Hematopoietic multipotent progenitor cell treated with erythropoietin and hydrocortisone succinate and interleukin-3 and kit ligand, for 8 days (in vitro differentiated cells): ENCODE results near the gene EXOC1.
A peak's percentile ranks its signal among the peaks of the same experiment; 100 is the strongest.
"Not testable (repeated sequence)": the region's sequence is repeated elsewhere in the genome, so short reads cannot be mapped to it uniquely, and the experiment has no call there.

Source experiments
- DNase-seq: peaks from one replicate; pipeline ENCODE4 v3.0.0-alpha.2; 2015

Gene EXOC1

GRCh38 chr4:55853484-55854046, at the start of gene EXOC1:
Gene EXOC1 (plus strand): TSS chr4:55853648. CDS start chr4:55858324, 4,676 bp downstream.
- peak; percentile 98 for DNase-seq

GRCh38 chr4:55807556-55807955, 45.9 kb upstream of the EXOC1 start:
- no peak for DNase-seq

- DNase-seq, result peak; percentile 30
Measured at GRCh38 chr4:55808186-55808585, 45.3 kb upstream of the EXOC1 start.

GRCh38 chr4:55808632-55809031, 44.8 kb upstream of the EXOC1 start:
- DNase-seq, result no peak

DNA sequence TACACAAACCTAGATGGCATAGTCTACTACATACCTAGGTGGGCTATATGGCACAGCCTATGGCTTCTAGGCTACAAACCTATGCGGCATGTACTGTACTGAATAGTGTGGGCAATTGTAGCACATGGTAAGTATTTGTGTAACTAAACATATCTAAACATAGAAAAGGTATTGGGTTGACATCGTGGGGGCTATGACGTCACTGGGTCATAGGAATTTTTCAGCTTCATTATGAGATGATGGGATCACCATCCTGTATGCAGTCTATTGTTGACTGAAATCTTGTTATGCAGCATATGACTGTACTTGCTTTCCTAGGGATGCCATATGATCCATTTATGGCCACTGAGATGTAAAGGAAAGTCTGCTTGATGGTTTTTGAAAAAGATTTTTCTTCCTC, 35.8 kb upstream of the EXOC1 start:
- no peak for DNase-seq

GRCh38 chr4:55819634-55820033, 33.8 kb upstream of the EXOC1 start, which contains the start of gene EXOC1L:
Gene EXOC1L (plus strand): TSS chr4:55819790. CDS start chr4:55820027, 237 bp downstream.
- DNase-seq, result no peak

GRCh38 chr4:55820279-55820678, 33.2 kb upstream of the EXOC1 start:
- DNase-seq, result no peak

DNA sequence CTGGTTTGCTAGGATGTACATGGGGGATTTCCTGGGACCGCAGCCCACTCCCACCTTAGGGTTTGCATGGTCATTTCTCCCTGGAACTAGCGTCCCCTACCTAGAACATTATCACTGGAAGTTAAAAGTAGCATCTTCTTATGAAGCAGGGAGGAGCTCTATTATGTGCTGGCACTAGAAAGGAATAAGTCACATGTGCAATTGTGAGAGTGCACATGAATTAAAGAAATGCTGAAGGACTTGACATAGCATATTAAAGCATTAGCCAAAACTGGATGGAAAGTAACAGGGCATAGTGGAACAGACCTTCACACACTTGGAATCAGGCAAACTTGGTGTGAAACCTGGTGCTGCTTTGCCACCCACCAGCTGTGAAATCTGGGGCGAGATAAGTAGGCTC, 31.1 kb upstream of the EXOC1 start:
- DNase-seq, result no peak

- DNase-seq, result no peak
Measured at GRCh38 chr4:55824865-55825264, 28.6 kb upstream of the EXOC1 start.

DNA sequence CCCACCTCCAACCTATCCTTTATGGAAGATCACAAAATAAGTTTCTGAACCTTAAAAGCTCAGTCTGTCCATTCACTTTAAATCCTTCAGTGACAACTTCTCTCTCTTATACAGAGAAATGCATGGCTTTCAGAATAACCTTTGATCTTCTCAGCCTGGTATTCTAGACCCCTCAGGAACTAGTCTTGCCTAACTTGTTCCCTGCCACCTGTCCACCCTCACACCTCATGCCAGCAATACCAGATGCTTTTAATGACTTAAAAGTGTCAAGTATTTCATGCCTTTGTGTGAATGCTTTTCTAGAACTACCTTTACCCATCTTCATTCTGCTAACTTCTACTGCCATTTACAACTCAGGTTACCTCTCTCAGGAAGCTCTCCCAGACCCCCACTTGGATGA, 26.5 kb upstream of the EXOC1 start:
- no peak for DNase-seq

- DNase-seq, result no peak
Measured at GRCh38 chr4:55827582-55827981, 25.9 kb upstream of the EXOC1 start.

- DNase-seq, result no peak
Measured at GRCh38 chr4:55830048-55830447, 23.4 kb upstream of the EXOC1 start.

GRCh38 chr4:55830716-55831115, 22.7 kb upstream of the EXOC1 start:
- DNase-seq, result no peak

DNA sequence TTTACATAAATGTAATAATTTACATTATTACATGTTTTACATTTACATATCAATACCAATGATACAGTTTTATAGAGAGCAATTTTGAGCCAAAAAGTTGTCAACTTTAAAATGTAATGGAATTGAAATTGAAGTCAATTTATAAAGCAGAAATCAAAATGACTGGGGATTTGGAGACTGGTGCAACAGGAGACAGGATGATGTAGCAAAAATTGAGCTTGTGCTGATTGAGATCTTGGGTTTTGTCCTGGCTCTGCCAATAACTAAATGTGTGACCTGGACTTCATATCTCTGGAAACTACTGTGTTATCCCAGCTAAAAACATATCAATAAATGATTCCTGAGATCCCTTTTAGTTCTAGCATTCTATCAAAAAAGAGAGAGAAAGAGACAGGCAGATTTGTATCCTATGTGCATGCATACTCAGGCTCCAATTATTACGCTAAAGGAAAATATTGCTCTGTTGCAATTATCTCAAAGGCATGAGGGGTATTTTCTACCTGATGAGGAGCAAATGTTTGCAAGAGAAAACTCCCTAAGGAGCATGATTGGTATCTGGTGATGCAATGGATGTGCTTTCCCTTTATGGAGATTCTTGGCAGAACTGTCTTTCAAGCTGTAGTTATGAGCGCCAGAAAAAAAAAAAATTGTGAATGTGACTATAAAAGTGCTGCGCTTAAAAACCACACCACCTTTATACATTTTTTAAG, 19.2 kb upstream of the EXOC1 start:
- no peak for DNase-seq

GRCh38 chr4:55837903-55838302, 15.5 kb upstream of the EXOC1 start:
- DNase-seq, result no peak

GRCh38 chr4:55838356-55838755, 15.1 kb upstream of the EXOC1 start:
- DNase-seq, result no peak

DNA sequence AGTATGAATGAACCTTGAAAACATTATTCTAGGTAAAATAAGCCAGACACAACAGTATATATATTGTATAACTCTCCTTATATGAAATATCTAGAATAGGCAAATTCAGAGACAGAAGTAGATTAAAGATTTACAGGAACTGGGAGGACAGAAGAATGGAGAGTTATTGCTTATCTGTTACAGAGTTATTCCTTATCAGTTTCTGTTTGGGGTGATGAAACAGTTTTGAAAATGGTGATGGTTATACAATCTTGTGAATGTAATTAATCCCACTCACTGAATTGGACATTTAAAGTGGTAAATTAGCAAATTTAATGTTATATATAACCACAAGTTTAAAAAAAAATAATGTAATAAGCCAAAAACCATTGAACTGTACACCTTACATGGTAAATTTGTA, 14.5 kb upstream of the EXOC1 start:
- no peak for DNase-seq

- DNase-seq, result no peak
Measured at GRCh38 chr4:55840956-55841355, 12.5 kb upstream of the EXOC1 start.

DNA sequence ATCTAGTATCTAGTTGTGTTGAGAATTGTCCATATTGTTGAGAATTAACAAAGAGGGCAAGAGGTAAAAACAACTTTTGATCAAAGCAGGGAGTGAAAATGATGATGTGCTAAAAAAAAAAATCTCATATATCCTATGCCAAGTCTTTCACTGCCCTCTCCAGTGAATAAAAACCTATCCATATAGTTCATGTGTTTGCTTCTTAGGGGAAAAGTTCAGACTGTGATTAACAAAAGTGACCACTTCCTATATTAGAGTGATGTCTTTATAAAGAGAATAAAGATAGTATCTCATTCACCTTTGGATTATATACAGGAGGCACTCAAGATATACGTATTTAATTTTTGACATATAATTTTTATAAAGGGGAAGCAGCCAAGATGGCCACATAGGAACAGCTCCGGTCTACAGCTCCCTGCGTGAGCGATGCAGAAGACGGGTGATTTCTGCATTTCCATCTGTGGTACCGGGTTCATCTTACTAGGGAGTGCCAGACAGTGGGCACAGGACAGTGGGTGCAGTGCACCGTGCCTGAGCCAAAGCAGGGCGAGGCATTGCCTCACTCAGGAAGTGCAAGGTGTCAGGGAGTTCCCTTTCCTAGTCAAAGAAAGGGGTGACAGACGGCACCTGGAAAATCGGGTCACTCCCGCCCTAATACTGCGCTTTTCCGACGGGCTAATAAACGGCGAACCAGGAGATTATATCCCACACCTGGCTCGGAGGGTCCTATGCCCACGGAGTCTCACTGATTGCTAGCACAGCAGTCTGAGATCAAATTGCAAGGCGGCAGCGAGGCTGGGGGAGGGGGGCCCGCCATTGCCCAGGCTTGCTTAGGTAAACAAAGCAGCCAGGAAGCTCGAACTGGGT, 11.8 kb upstream of the EXOC1 start:
- DNase-seq, result not testable (repeated sequence)

DNA sequence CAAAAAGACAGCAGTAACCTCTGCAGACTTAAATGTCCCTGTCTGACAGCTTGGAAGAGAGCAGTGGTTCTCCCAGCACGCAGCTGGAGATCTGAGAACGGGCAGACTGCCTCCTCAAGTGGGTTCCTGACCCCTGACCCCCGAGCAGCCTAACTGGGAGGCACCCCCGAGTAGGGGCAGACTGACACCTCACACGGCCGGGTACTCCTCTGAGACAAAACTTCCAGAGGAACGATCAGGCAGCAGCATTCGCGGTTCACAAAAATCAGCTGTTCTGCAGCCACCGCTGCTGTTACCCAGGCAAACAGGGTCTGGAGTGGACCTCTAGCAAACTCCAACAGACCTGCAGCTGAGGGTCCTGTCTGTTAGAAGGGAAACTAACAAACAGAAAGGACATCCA, 11.1 kb upstream of the EXOC1 start:
- not testable (repeated sequence) for DNase-seq

GRCh38 chr4:55849724-55850123, 3.7 kb upstream of the EXOC1 start:
- DNase-seq, result no peak

GRCh38 chr4:55851885-55852284, 1.6 kb upstream of the EXOC1 start:
- DNase-seq, result no peak

GRCh38 chr4:55854129-55854528, 681 bp downstream of the EXOC1 start:
- DNase-seq, result peak; percentile 15

GRCh38 chr4:55857586-55857985, 4.1 kb downstream of the EXOC1 start:
- DNase-seq, result no peak
